A549 (cell line): Measurements from ENCODE around the gene MBNL2. TPM values are rescaled to one million over a fixed set of nuclear protein-coding genes. Genes with fewer than 3 reads are reported as not detected.

Experiments
- ATAC-seq, 2 experiments: fragments of 200-7000 bp in 1 of 2; fragments of >200 bp in 1 of 2; cut with Nextera tagmentation in 1 of 2; cut with Tn5 transposase in 1 of 2; 3 replicates each; pipeline versions ENCODE4 v1.8.0 to v1.9.1; 2018 to 2020; ENCODE audit warnings: mild to moderate bottlenecking in 1 of 2, moderate library complexity in 1 of 2
- CTCF ChIA-PET: fragments of 300-600 bp; sonication (Branson Sonifier 250); formaldehyde crosslinking; extraction: SDS; loops from one replicate; lab custom pipeline; 2021; ENCODE audit warnings: antibody characterized with exemption, inconsistent platforms; lab: Yijun Ruan, JAX
- POLR2A ChIA-PET: fragments of 350-600 bp; formaldehyde crosslinking; extraction: SDS; loops from one replicate; lab custom pipeline; 2021; ENCODE audit warnings: antibody characterized with exemption, inconsistent platforms; lab: Yijun Ruan, JAX
- DNase-seq, 2 experiments: peaks; one replicate each; pipeline versions ENCODE4 v3.0.0 to v3.0.0-alpha.2; 2011 to 2016; ENCODE audit warnings: low read depth in 1 of 2, low spot score in 1 of 2
- FAIRE-seq: peaks from 2 replicates; lab custom pipeline; 2011; peaks lifted over from hg19 to GRCh38; lab: Jason Lieb, UNC
- H3K27ac ChIP-seq, 2 experiments: fragments of >200 bp; sonication (Bioruptor Twin); formaldehyde crosslinking; 3 replicates each; pipeline ENCODE4 v1.5.1; 2016 to 2017
- H3K4me1 ChIP-seq: fragments of >200 bp; sonication (Bioruptor Twin); formaldehyde crosslinking; 3 replicates; pipeline ENCODE4 v1.6.1; 2016
- H3K4me2 ChIP-seq: fragments of >200 bp; sonication (Bioruptor Twin); formaldehyde crosslinking; 3 replicates; pipeline ENCODE4 v1.6.1; 2016
- H3K4me3 ChIP-seq: fragments of >200 bp; sonication (Bioruptor Twin); formaldehyde crosslinking; 3 replicates; pipeline ENCODE4 v1.5.1; 2016
- H3K9me3 ChIP-seq: fragments of >200 bp; sonication (Bioruptor Twin); formaldehyde crosslinking; 3 replicates; pipeline ENCODE4 v1.6.1; 2016
- ATOH8 ChIP-seq: fragments of 250-450 bp; sonication (Bioruptor Pico); IDR thresholded peaks from 2 replicates; pipeline ENCODE4 v1.5.0; 2020; ENCODE audit warnings: low read depth, mild to moderate bottlenecking, moderate library complexity
- BHLHE40 ChIP-seq: IDR thresholded peaks from 2 replicates; pipeline ENCODE4 v1.6.1; 2012; ENCODE audit warnings: low read depth, low read length, inconsistent platforms
- EHF ChIP-seq: fragments of 250-450 bp; sonication (Bioruptor Pico); IDR thresholded peaks from 2 replicates; pipeline ENCODE4 v1.5.0; 2020; ENCODE audit warnings: mild to moderate bottlenecking
- EP300 ChIP-seq, 2 experiments: fragments of >200 bp; sonication (Bioruptor Twin); formaldehyde crosslinking; IDR thresholded peaks; 2 replicates in 1 of 2; 3 replicates in 1 of 2; pipeline ENCODE4 v1.6.1; 2016 to 2017
- FOSL2 ChIP-seq, 2 experiments: fragments of 450-650 bp in 1 of 2; fragments of >200 bp in 1 of 2; sonication (Bioruptor Twin) in 1 of 2; formaldehyde crosslinking; IDR thresholded peaks; 2 replicates each; pipeline versions ENCODE4 v1.5.0 to v1.6.1; 2016 to 2020; ENCODE audit warnings: mild to moderate bottlenecking in 1 of 2, moderate library complexity in 1 of 2
- GATA3 ChIP-seq: IDR thresholded peaks from 2 replicates; pipeline ENCODE4 v1.6.1; 2012; ENCODE audit warnings: borderline replicate concordance
- HDAC2 ChIP-seq: fragments of 200-600 bp; sonication (generic); IDR thresholded peaks from 2 replicates; pipeline ENCODE4 v1.6.1; 2016
- HES2 ChIP-seq: fragments of >200 bp; sonication (Bioruptor Twin); formaldehyde crosslinking; IDR thresholded peaks from 2 replicates; pipeline ENCODE4 v1.6.1; 2016
- HEYL ChIP-seq: fragments of 250-450 bp; sonication (Bioruptor Pico); IDR thresholded peaks from 2 replicates; pipeline ENCODE4 v1.8.0; 2021; ENCODE audit warnings: mild to moderate bottlenecking, moderate library complexity
- KDM1A ChIP-seq: fragments of 200-600 bp; sonication (generic); IDR thresholded peaks from 2 replicates; pipeline ENCODE4 v1.6.1; 2016; ENCODE audit warnings: low read depth, mild to moderate bottlenecking
- NFE2L2 ChIP-seq: fragments of 150-350 bp; conservative IDR thresholded peaks from 2 replicates; pipeline ENCODE4 v1.6.1; 2014; ENCODE audit warnings: low read length
- REST ChIP-seq: fragments of 200-600 bp; sonication (generic); IDR thresholded peaks from 2 replicates; pipeline ENCODE4 v1.6.1; 2016; ENCODE audit warnings: antibody characterized with exemption, mild to moderate bottlenecking, moderate library complexity
- USF2 ChIP-seq: fragments of 450-650 bp; IDR thresholded peaks from 2 replicates; pipeline ENCODE4 v1.6.1; 2014; ENCODE audit warnings: antibody characterized with exemption
- ZC3H11A ChIP-seq: fragments of 450-650 bp; IDR thresholded peaks from 2 replicates; pipeline ENCODE4 v1.6.1; 2014; ENCODE audit warnings: antibody characterized with exemption, mild to moderate bottlenecking
- ZSCAN20 ChIP-seq: fragments of 250-450 bp; sonication (Bioruptor Pico); IDR thresholded peaks from 2 replicates; pipeline ENCODE4 v1.8.0; 2022; ENCODE audit warnings: mild to moderate bottlenecking, moderate library complexity
- WGBS: methylation state at CpG from one replicate; pipeline ENCODE4 v1.1.6; 2017; ENCODE audit errors: missing lambda C conversion rate; 5-methylcytosine and 5-hydroxymethylcytosine counted together
- polyA plus RNA-seq, 4 experiments: library from polyadenylated mRNA; depleted of rRNA in 3 of 4; stranded (reverse); fragments of >200 nt; fragmentation: RNase III in 1 of 4; extraction: RNeasy Plus Mini Kit Qiagen cat#74134 plus additional on column Dnase treatment in 1 of 4; gene quantifications; 2 replicates in 3 of 4; 3 replicates in 1 of 4; pipeline ENCODE4 v1.2.3, GENCODE V29; 2011 to 2017

The MBNL2 gene
- polyA plus RNA-seq, 2 of the 4 experiments (the other 2 are of a cell fraction): 18.7 to 20.6 TPM

- ATAC-seq (peak in 1 of 2 experiments; percentile 43; a peak in 1 of 6 replicates), DNase-seq (no peak), FAIRE-seq (no peak)
- TF ChIP-seq ZSCAN20 (CRISPR knock-in tag) (no peak), EHF (CRISPR knock-in tag) (no peak), GATA3 (no peak), HDAC2 (no peak), ATOH8 (no peak), HEYL (CRISPR knock-in tag) (no peak), KDM1A (no peak), HES2 (no peak)
- Histone ChIP-seq H3K4me1 (peaks cover 19% of the 10 kb centered on the region; the same call in 1 of the 3 replicates), H3K4me3 (no peak overlapping the region), H3K9me3 (no peaks in the 10 kb centered on the region), H3K27ac (no peak overlapping the region), H3K4me2 (no peak overlapping the region)
- 83% methylated on average over 4 of the region's 4 CpGs for WGBS
- ChIA-PET POLR2A (interaction anchor here (0.6 kb wide), 1 partner anchor 58 kb away, joined by 3 read pairs; no protein-coding TSS in a partner anchor), CTCF (interaction anchor here (0.6 to 4.3 kb wide), 4 partner anchors 9 to 361 kb away, joined by 3 to 15 read pairs (median 3); no protein-coding TSS in a partner anchor)
Observed at GRCh38 chr13:97353927-97354675, 132.0 kb downstream of the MBNL2 start.

GRCh38 chr13:97354808-97355207, 132.7 kb downstream of the MBNL2 start:
- no peak for FAIRE-seq
- Histone ChIP-seq H3K4me2 (no peak overlapping the region), H3K27ac (no peak overlapping the region), H3K4me3 (no peak overlapping the region), H3K9me3 (no peaks in the 10 kb centered on the region), H3K4me1 (peaks cover 21% of the 10 kb centered on the region; the same call in 1 of the 3 replicates)
- no peak for ATAC-seq
- POLR2A ChIA-PET: no interaction called here
- no peak for TF ChIP-seq REST
- TF ChIP-seq, all 56 proteins: peak for 0
- 93% methylated on average over 5 of the region's 5 CpGs for WGBS
- CTCF ChIA-PET: interaction anchor here (4.3 kb wide), 1 partner anchor 245 kb away, joined by 15 read pairs; no protein-coding TSS in a partner anchor
- DNase-seq: no peak

GRCh38 chr13:97356592-97356991, 134.5 kb downstream of the MBNL2 start:
- TF ChIP-seq FOSL2 (IDR thresholded peaks at IDR 0.05) (no peak), FOSL2 (CRISPR knock-in tag; IDR thresholded peaks at IDR 0.05) (no peak), ZSCAN20 (CRISPR knock-in tag) (no peak), NFE2L2 (no peak), ZC3H11A (no peak), EP300 (IDR thresholded peaks at IDR 0.05) (no peak), USF2 (0 out of 2 replicates have a peak, but pooled peaks have one; percentile 20), BHLHE40 (no peak), HES2 (no peak)
- ChIA-PET CTCF (interaction anchor here (1.1 to 1.5 kb wide), 2 partner anchors 247 to 444 kb away, joined by 3 to 12 read pairs; no protein-coding TSS in a partner anchor), POLR2A (no interaction called here)
- ATAC-seq: no peak
- no peak for DNase-seq
- Histone ChIP-seq H3K4me1 (peaks cover 21% of the 10 kb centered on the region; the same call in 1 of the 3 replicates), H3K4me2 (no peak overlapping the region), H3K4me3 (no peak overlapping the region), H3K9me3 (no peaks in the 10 kb centered on the region), H3K27ac (no peak overlapping the region)
- FAIRE-seq: no peak
- 91% methylated on average over 8 of the region's 8 CpGs for WGBS
